Activated CD4-positive, alpha-beta T cell treated with anti-CD3 and anti-CD28 coated beads, Interleukin-2, amount 10 ng/mL, durations not matched to agents 7 days and 5 days (primary cell): ENCODE measurements around the gene ODC1. TPM values are rescaled to one million over a fixed set of nuclear protein-coding genes. Genes with fewer than 3 reads are reported as not detected.

Experiments
- CTCF ChIA-PET: fragments of 350-600 bp; sonication (Branson Sonifier 250); formaldehyde crosslinking; loops from one replicate; lab custom pipeline; 2021; ENCODE audit warnings: antibody characterized with exemption; lab: Charles Lee
- POLR2A ChIA-PET: fragments of 350-600 bp; sonication (Branson Sonifier 250); formaldehyde crosslinking; loops from one replicate; lab custom pipeline; 2021; ENCODE audit warnings: antibody characterized with exemption; lab: Charles Lee
- DNase-seq: peaks from one replicate; pipeline ENCODE4 v3.0.0-alpha.2; 2020
- H3K27ac Mint-ChIP-seq: one replicate; pipeline ENCODE4 v1.8.0; 2021; ENCODE audit warnings: mild to moderate bottlenecking, moderate library complexity, mixed read lengths
- H3K27me3 Mint-ChIP-seq: one replicate; pipeline ENCODE4 v1.8.0; 2021; ENCODE audit warnings: mixed read lengths
- H3K36me3 Mint-ChIP-seq: one replicate; pipeline ENCODE4 v1.8.0; 2021; ENCODE audit warnings: low read depth, mixed read lengths
- H3K4me1 Mint-ChIP-seq: one replicate; pipeline ENCODE4 v1.8.0; 2021; ENCODE audit warnings: mixed read lengths
- H3K4me3 Mint-ChIP-seq: one replicate; pipeline ENCODE4 v1.8.0; 2021; ENCODE audit warnings: mild to moderate bottlenecking, moderate library complexity, mixed read lengths
- H3K9me3 Mint-ChIP-seq: one replicate; pipeline ENCODE4 v1.8.0; 2021; ENCODE audit warnings: mixed read lengths
- total RNA-seq, 2 experiments: library from RNA; stranded (reverse); gene quantifications; one replicate each; pipeline ENCODE4 v1.2.3, GENCODE V29; 2021

The ODC1 gene
- total RNA-seq, 2 experiments from 2014 or later: 47.1 to 50.3 TPM

GRCh38 chr2:10434886-10435819 lies 13.0 kb downstream of the ODC1 start:
- H3K36me3 Mint-ChIP-seq: peaks cover 5% of the 10 kb centered on the region
- CTCF ChIA-PET: interaction anchor here (0.5 to 5.0 kb wide), 56 partner anchors 10 to 619 kb away, joined by 3 to 55 read pairs (median 4); partner anchors contain the start of genes HPCAL1, ODC1 and RRM2
- peaks cover 14% of the 10 kb centered on the region for H3K4me1 Mint-ChIP-seq
- H3K27ac Mint-ChIP-seq: no peak overlapping the region
- no peaks in the 10 kb centered on the region for H3K9me3 Mint-ChIP-seq
- no peak overlapping the region for H3K4me3 Mint-ChIP-seq
- DNase-seq: peak; percentile 68
- POLR2A ChIA-PET: interaction anchor here (1.0 to 1.3 kb wide), 2 partner anchors 304 to 363 kb away, joined by 3 to 4 read pairs; no protein-coding TSS in a partner anchor
- peaks cover 4% of the 10 kb centered on the region for H3K27me3 Mint-ChIP-seq

DNA sequence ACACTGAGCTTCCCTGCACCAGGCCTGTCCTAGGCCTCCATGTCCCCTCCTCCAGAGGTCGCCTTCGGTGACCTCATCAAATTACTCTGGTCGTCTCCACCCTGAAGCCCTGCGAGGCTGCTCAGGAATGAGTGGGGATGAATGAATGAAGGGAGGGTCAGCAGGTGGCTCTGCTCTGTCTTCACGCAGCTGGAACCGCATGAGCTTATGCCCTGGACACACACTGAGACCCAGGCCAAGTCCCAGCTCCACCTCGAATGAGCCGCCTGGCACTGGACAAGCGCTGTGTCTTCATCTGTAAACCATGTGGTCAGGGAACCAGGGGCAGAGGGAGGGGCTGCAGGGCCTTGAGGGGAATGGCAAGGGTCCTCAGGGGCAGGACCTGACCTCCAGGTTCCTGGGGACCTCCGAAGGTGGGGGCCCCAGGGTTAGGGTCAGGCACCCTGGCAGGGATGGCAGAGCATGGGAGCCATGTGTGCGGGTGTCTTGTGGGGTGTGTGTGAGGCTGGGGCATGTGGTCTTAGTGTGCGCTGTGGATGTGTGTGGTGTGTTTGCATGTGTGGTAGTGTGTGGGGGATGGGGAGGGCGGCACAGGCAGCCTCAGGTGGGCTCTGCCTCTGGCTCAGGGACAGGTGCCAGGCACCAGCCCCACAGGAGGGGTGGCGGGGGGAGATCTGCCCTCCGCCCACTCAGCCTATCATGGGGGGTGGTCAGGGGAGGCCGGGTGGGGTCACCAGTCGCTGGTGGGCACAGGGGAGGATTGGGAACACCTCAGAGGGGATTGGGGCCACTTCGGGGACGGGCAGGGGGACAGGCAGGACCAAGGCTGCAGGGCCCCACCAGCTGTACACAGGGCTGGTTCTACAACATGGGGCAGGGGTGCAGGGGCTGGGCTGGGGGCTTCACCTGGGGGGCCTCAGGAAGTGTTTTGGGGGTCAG lies 13.9 kb downstream of the ODC1 start:
- Mint-ChIP-seq H3K27ac (no peak overlapping the region), H3K36me3 (no peaks in the 10 kb centered on the region), H3K4me3 (no peak overlapping the region), H3K4me1 (peaks cover 14% of the 10 kb centered on the region), H3K27me3 (peaks cover 4% of the 10 kb centered on the region), H3K9me3 (no peaks in the 10 kb centered on the region)
- DNase-seq: no peak
- ChIA-PET CTCF (interaction anchor here (0.5 to 5.0 kb wide), 51 partner anchors 9 to 473 kb away, joined by 3 to 55 read pairs (median 5); partner anchors contain the start of genes HPCAL1, ODC1 and RRM2), POLR2A (interaction anchor here (1.3 kb wide), 1 partner anchor 362 kb away, joined by 3 read pairs; no protein-coding TSS in a partner anchor)

DNA sequence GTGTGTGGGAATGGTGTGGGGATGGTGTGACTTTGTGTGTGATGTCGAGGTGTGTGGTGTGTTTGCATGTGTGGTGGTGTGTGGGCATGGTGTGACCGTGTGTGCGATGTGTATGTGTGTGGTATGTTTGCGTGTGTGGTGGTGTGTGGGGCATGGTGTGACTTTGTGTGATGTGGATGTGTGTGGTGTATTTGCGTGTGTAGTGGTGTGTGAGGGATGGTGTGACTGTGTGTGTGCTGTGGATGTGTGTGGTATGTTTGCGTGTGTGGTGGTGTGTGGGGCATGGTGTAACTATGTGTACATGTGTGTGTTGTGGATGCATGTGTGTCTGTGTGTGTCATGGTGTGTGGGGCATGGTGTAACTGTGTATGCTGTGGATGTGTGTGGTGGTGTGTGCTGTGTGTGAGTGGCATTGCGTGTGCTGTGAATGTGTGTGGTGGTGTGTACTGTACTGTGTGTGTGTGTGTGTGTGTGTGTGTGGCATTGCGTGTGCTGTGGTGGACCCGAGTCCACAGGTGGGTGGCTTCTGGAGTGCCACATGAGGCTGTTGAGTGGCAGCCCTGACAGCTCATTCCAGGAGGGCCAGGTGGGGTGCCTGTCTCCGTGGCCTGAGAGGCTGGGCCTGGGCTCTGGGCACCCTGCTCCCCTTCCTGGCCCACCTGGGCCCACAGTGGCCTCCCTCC lies 14.7 kb downstream of the ODC1 start:
- no peak overlapping the region for H3K27ac Mint-ChIP-seq
- peaks cover 4% of the 10 kb centered on the region for H3K27me3 Mint-ChIP-seq
- ChIA-PET CTCF (interaction anchor here (0.7 to 5.0 kb wide), 12 partner anchors 8 to 363 kb away, joined by 3 to 55 read pairs (median 5); partner anchors contain the start of gene ODC1), POLR2A (no interaction called here)
- no peaks in the 10 kb centered on the region for H3K36me3 Mint-ChIP-seq
- H3K4me3 Mint-ChIP-seq: no peak overlapping the region
- H3K9me3 Mint-ChIP-seq: no peaks in the 10 kb centered on the region
- peaks cover 14% of the 10 kb centered on the region for H3K4me1 Mint-ChIP-seq
- DNase-seq: no peak

DNA sequence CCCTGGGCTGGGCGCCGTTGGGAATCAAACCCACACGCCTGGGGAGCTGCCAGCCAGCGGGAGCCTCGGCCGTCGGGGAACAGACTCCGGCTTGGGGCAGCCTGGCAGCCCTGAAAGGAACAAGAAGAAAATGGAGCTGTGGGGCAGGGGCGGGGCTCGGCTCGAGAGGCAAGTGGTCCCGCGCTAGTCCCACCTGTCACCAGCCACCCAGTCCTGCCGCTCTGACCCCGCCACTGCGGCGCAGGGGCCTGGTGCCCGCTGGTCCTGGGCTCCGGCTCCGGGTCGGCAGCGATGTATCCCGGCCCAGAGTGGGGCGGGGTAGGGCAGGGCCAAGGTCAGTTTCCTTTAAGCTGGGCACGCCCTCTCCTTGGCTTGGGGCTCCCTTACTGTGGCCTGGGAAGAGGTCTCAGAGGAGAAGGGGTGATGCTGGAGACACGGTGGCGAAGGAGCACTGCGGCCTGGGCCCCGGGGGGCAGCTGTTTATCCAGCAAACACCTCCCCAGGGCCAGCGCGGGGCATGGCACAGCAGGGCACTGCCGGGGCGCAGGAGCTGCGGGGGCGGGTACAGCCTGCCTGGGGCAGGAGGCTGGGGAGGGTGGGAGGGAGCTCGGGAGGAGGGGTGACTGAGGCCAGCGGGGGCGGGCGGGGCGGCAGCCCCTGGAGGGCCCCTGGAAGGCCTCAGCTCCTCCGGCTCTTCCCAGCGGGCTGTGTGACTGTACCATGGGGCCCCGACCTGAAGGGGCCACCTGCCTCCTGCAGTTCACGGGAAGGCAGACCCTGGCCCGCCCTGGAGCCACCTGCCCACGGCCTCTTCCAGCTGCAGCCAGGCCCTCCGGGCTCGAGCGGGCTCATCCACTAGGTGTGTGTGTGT lies 15.6 kb downstream of the ODC1 start:
- peak; percentile 37 for DNase-seq
- H3K4me3 Mint-ChIP-seq: peak overlapping the region; percentile 71

DNA sequence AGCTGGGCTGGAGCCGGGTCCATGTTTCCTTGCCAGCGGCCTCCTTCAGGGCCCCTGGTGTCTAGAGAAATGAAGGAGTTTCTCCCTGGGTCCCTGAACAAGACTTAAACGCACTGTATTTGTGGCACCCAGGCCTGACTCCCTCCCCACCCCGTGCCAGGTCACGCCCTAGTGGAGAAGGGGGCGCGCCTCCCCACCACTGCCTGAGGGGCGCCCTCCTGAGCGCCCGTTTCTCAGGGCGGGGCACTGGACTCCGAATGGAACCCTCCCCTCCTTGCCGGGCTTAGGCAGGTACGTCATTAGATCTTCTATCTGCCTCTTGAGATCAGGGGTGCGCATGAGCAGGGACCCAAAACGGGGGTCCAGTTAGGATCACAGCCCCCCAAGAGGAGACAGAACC lies 16.3 kb downstream of the ODC1 start:
- no peak overlapping the region for H3K27ac Mint-ChIP-seq

More for the DNA sequence above, 15.6 kb downstream of the ODC1 start:
- Mint-ChIP-seq H3K9me3 (no peaks in the 10 kb centered on the region), H3K36me3 (no peaks in the 10 kb centered on the region), H3K27ac (no peak overlapping the region), H3K27me3 (peaks cover 4% of the 10 kb centered on the region), H3K4me1 (peaks cover 14% of the 10 kb centered on the region)
- CTCF ChIA-PET: interaction anchor here (0.6 to 5.0 kb wide), 10 partner anchors 13 to 360 kb away, joined by 3 to 55 read pairs (median 4); partner anchors contain the start of gene ODC1
- POLR2A ChIA-PET: no interaction called here

DNA sequence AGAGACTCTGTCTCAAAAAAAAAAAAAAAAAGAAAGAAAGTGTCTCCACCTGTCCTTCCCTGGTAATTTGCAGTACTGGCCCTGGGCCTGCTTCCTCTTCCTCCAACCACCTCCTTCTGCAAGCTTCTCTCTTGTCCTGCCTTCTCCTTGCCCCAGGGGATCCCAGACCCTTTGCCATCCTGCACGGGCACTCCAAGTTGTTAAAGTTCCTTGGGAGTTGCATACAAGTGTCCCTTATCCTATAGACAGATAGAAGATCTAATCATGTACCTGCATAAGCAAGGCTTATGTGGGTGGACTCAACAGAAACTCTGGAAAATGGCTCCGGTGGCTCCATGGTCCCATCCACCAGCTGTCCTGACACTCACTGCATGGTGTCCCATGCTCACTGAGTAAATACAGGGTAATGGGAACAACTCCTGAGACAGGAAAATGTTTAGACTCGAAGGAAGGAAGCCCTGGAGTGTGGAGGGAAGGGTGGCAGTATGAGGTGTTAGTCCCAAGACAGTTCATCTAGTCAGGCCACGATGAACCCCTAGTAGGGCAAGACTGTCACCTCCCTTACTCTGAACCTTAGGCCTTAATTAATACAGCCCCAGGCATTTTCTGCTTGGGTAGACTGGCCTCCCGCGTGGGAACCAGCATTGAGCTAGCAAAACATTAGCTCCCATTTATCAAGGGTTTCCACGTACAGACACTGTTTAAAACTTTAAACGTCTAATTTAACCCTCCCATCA lies 17.1 kb downstream of the ODC1 start:
- Mint-ChIP-seq H3K36me3 (no peaks in the 10 kb centered on the region), H3K27me3 (peaks cover 4% of the 10 kb centered on the region), H3K4me3 (no peak overlapping the region), H3K27ac (no peak overlapping the region), H3K9me3 (no peaks in the 10 kb centered on the region), H3K4me1 (peaks cover 14% of the 10 kb centered on the region)
- ChIA-PET POLR2A (no interaction called here), CTCF (interaction anchor here (0.6 to 2.3 kb wide), 6 partner anchors 9 to 307 kb away, joined by 3 to 10 read pairs (median 4); no protein-coding TSS in a partner anchor)
- DNase-seq: no peak

More for the DNA sequence above, 16.3 kb downstream of the ODC1 start:
- CTCF ChIA-PET: interaction anchor here (1.5 to 5.0 kb wide), 5 partner anchors 8 to 359 kb away, joined by 3 to 55 read pairs (median 6); partner anchors contain the start of gene ODC1
- Mint-ChIP-seq H3K27me3 (peaks cover 4% of the 10 kb centered on the region), H3K4me1 (peaks cover 14% of the 10 kb centered on the region), H3K9me3 (no peaks in the 10 kb centered on the region), H3K36me3 (no peaks in the 10 kb centered on the region), H3K4me3 (peak overlapping the region; percentile 69)
- DNase-seq: no peak
- POLR2A ChIA-PET: no interaction called here

GRCh38 chr2:10428924-10429323 lies 19.2 kb downstream of the ODC1 start:
- H3K27ac Mint-ChIP-seq: no peak overlapping the region
- no peak overlapping the region for H3K4me3 Mint-ChIP-seq
- H3K36me3 Mint-ChIP-seq: no peaks in the 10 kb centered on the region
- H3K4me1 Mint-ChIP-seq: peaks cover 12% of the 10 kb centered on the region
- no peaks in the 10 kb centered on the region for H3K9me3 Mint-ChIP-seq
- H3K27me3 Mint-ChIP-seq: peaks cover 4% of the 10 kb centered on the region
- ChIA-PET POLR2A (no interaction called here), CTCF (interaction anchor here (0.6 to 1.7 kb wide), 2 partner anchors 19 to 253 kb away, joined by 4 to 5 read pairs; no protein-coding TSS in a partner anchor)
- no peak for DNase-seq

DNA sequence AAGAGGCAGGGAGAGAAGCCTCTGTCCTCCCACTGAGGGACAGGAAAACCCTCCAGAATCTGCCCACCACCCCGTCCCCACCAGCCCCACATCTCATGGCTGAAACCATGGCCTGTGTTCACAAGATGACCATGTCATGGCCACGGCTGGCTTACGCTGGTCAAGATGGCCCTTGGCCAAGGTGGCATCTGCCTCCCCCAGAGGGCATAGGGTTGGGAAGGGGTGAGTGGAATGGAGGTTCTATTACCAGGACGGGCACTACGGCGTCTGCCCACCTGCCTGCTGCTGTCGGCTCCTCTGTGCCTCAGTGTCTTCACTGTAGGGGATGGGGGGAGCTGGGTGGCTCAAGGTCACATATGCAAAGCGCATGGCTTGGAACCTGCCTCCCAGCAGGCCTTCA lies 19.8 kb downstream of the ODC1 start:
- ChIA-PET CTCF (interaction anchor here (0.6 to 1.7 kb wide), 3 partner anchors 10 to 254 kb away, joined by 3 to 5 read pairs (median 4); no protein-coding TSS in a partner anchor), POLR2A (no interaction called here)
- no peak for DNase-seq
- Mint-ChIP-seq H3K27ac (no peak overlapping the region), H3K4me1 (peaks cover 10% of the 10 kb centered on the region), H3K36me3 (no peaks in the 10 kb centered on the region), H3K9me3 (no peaks in the 10 kb centered on the region), H3K27me3 (peaks cover 4% of the 10 kb centered on the region), H3K4me3 (no peak overlapping the region)

DNA sequence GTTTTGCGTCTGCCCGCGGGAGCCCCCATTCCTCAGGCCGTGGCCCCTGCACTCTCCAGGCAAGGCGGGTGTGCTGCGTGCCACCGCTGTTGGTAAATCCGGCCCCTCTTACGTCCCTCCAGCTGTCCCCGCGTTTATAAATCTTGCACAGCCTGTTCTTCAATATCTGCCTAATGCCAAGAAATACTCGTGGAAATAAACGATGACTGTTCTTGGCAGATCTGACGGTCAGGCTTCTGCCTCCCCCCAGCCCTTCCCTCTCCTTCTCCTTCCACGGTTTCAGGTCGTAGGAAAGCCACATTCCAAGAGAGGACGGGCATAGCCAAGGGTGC lies 20.5 kb downstream of the ODC1 start:
- H3K27me3 Mint-ChIP-seq: no peaks in the 10 kb centered on the region
- H3K4me3 Mint-ChIP-seq: no peak overlapping the region
- H3K27ac Mint-ChIP-seq: no peak overlapping the region
- POLR2A ChIA-PET: no interaction called here
- H3K9me3 Mint-ChIP-seq: no peaks in the 10 kb centered on the region
- H3K4me1 Mint-ChIP-seq: peaks cover 5% of the 10 kb centered on the region
- H3K36me3 Mint-ChIP-seq: no peaks in the 10 kb centered on the region
- CTCF ChIA-PET: interaction anchor here (0.6 to 1.7 kb wide), 2 partner anchors 10 to 18 kb away, joined by 3 to 4 read pairs; no protein-coding TSS in a partner anchor
- DNase-seq: no peak

- no peak overlapping the region for H3K27ac Mint-ChIP-seq
- POLR2A ChIA-PET: no interaction called here
- H3K9me3 Mint-ChIP-seq: no peaks in the 10 kb centered on the region
Measured at GRCh38 chr2:10426726-10427617, 21.2 kb downstream of the ODC1 start.

More at GRCh38 chr2:10426726-10427617, 21.2 kb downstream of the ODC1 start:
- Mint-ChIP-seq H3K36me3 (no peaks in the 10 kb centered on the region), H3K4me1 (peaks cover 3% of the 10 kb centered on the region), H3K27me3 (no peaks in the 10 kb centered on the region), H3K4me3 (no peak overlapping the region)
- DNase-seq: no peak
- CTCF ChIA-PET: interaction anchor here (1.2 to 3.5 kb wide), 3 partner anchors 7 to 18 kb away, joined by 4 to 16 read pairs (median 13); no protein-coding TSS in a partner anchor
